GM18526 (cell line): ENCODE measurements around the gene ZNF91.

Source experiments
- POLR2A ChIP-seq: IDR thresholded peaks from 3 replicates; pipeline ENCODE4 v1.6.1; 2011; ENCODE audit not compliant: insufficient read length; ENCODE audit errors: extremely low read depth

The ZNF91 gene

GRCh38 chr19:23395041-23395721 is at the start of gene ZNF91:
TSS of gene ZNF91 (minus strand) at chr19:23395471. CDS start at chr19:23395354, 117 bp downstream.
- TF ChIP-seq POLR2A, result peak; percentile 91

GRCh38 chr19:23440791-23441190 is 45.5 kb upstream of the ZNF91 start:
- TF ChIP-seq POLR2A, result no peak

- TF ChIP-seq POLR2A, result no peak
Observed at GRCh38 chr19:23440207-23440606, 44.9 kb upstream of the ZNF91 start.

- TF ChIP-seq POLR2A, result no peak
Observed at GRCh38 chr19:23439623-23440022, 44.4 kb upstream of the ZNF91 start.

- no peak for TF ChIP-seq POLR2A
Observed at GRCh38 chr19:23437901-23438300, 42.6 kb upstream of the ZNF91 start.

GRCh38 chr19:23436944-23437343 is 41.7 kb upstream of the ZNF91 start:
- no peak for TF ChIP-seq POLR2A

- TF ChIP-seq POLR2A, result no peak
Observed at GRCh38 chr19:23436318-23436717, 41.0 kb upstream of the ZNF91 start.

- no peak for TF ChIP-seq POLR2A
Observed at GRCh38 chr19:23420824-23421223, 25.6 kb upstream of the ZNF91 start.

GRCh38 chr19:23415561-23416191 is 20.4 kb upstream of the ZNF91 start:
- no peak for TF ChIP-seq POLR2A

- TF ChIP-seq POLR2A, result no peak
Observed at GRCh38 chr19:23415034-23415433, 19.8 kb upstream of the ZNF91 start.

GRCh38 chr19:23410155-23410554 is 14.9 kb upstream of the ZNF91 start:
- TF ChIP-seq POLR2A, result no peak

- no peak for TF ChIP-seq POLR2A
Observed at GRCh38 chr19:23409392-23410048, 14.2 kb upstream of the ZNF91 start.

- TF ChIP-seq POLR2A, result no peak
Observed at GRCh38 chr19:23407616-23408133, 12.4 kb upstream of the ZNF91 start.

GRCh38 chr19:23406721-23407120 is 11.4 kb upstream of the ZNF91 start:
- TF ChIP-seq POLR2A, result no peak

GRCh38 chr19:23406091-23406490 is 10.8 kb upstream of the ZNF91 start:
- TF ChIP-seq POLR2A, result no peak

GRCh38 chr19:23404676-23405075 is 9.4 kb upstream of the ZNF91 start:
- no peak for TF ChIP-seq POLR2A

GRCh38 chr19:23403581-23404324 is 8.5 kb upstream of the ZNF91 start:
- no peak for TF ChIP-seq POLR2A
